ENCODE measurements around the gene FUT3.

FUT3 gene

GRCh38 chr19:5822181-5822844 lies 28.9 kb downstream of the FUT3 start:
- DNase-seq = no peak

GRCh38 chr19:5821521-5822180 lies 29.6 kb downstream of the FUT3 start:
- no peak for DNase-seq

GRCh38 chr19:5820785-5821184 lies 30.5 kb downstream of the FUT3 start:
- no peak for DNase-seq

- no peak for DNase-seq
Observed at GRCh38 chr19:5818594-5818993, 32.7 kb downstream of the FUT3 start.

GRCh38 chr19:5817218-5817617 lies 34.0 kb downstream of the FUT3 start:
- no peak for DNase-seq

GRCh38 chr19:5814852-5815246 lies 36.4 kb downstream of the FUT3 start:
- DNase-seq = no peak

- DNase-seq = no peak
Observed at GRCh38 chr19:5814123-5814851, 37.0 kb downstream of the FUT3 start.

GRCh38 chr19:5811117-5811516 lies 40.1 kb downstream of the FUT3 start:
- no peak for DNase-seq

GRCh38 chr19:5809469-5809868 lies 41.8 kb downstream of the FUT3 start:
- no peak for DNase-seq

GRCh38 chr19:5809053-5809452 lies 42.2 kb downstream of the FUT3 start:
- DNase-seq = no peak

GRCh38 chr19:5808120-5808816 lies 43.0 kb downstream of the FUT3 start:
- DNase-seq = no peak

- DNase-seq = no peak
Observed at GRCh38 chr19:5806905-5807304, 44.3 kb downstream of the FUT3 start.

- no peak for DNase-seq
Observed at GRCh38 chr19:5806133-5806489, 45.1 kb downstream of the FUT3 start.

- peak; percentile 35 for DNase-seq
Observed at GRCh38 chr19:5805462-5806132, 45.7 kb downstream of the FUT3 start.

- peak; percentile 48 for DNase-seq
Observed at GRCh38 chr19:5804516-5805461, 46.5 kb downstream of the FUT3 start, which contains the start of gene NRTN. Gene NRTN, plus strand, starts transcription at chr19:5805067. Its CDS starts 19,099 bp downstream, at chr19:5824166.

GRCh38 chr19:5803752-5804515 lies 47.3 kb downstream of the FUT3 start:
- DNase-seq = peak; percentile 90

- DNase-seq = no peak
Observed at GRCh38 chr19:5803441-5803751, 47.9 kb downstream of the FUT3 start.

- DNase-seq = no peak
Observed at GRCh38 chr19:5801796-5802619, 49.2 kb downstream of the FUT3 start.

- DNase-seq = no peak
Observed at GRCh38 chr19:5800361-5801270, 50.6 kb downstream of the FUT3 start.

Measured in stimulated activated naive CD4-positive, alpha-beta T cell treated with Interleukin-2 at 50 U/mL for 16 hours (primary cell).